ENCODE measurements around the gene TTC6. TPM values are rescaled to one million over a fixed set of nuclear protein-coding genes. Genes with fewer than 3 reads are reported as not detected.

TTC6 gene
- total and polyA plus RNA-seq, 3 experiments from 2014 or later: not detected

DNA sequence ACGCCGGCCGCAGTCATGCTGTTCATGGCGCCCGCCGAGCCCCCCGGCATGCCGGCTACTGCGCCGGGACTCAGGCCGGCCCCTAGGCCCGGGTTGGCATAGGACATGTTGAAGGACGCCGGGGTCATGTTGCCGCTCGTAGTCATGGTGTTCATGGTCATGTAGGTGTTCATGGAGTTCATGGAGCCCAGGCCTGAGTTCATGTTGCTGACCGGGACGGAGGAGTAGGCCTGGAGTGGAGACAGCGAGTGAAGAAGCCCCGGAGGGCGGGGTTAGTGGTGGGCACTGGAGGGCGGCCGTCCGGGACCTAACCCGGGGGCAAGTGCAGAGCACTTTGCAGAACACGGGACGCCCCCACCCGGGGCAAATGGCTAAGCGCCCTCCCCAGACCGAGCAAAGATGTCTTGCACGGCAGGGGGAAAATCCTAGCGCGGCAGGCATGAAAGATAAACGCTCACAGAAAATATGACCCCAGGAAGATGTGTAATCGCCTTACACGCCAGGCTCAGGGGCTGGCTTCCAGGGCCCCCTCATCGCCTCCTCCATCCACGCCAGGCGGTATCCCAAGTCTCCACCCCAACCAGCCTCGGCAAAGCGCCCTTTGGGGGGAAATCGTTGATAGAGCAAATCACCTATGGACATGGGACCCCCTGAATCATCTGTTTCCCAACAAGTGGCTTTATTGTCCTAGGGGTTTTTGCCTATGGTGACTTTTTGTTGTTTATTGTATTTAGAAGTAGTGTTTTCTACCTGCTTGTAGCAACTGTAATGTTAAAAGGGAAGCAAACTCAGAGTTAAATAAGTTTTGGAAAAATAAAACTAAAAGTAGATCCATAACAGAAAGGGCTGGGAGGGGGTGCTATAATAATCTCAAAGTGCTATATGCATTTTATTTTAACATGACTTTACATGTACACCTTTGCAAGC, 2.7 kb upstream of the TTC6 start:
- Histone ChIP-seq H3K9me3 (ENCODE audit: low read length) (no peaks in the 10 kb centered on the region), H3K36me3 (ENCODE audit: insufficient read depth, low read length) (no peaks in the 10 kb centered on the region), H3K27ac (ENCODE audit: low read depth, low read length) (no peak overlapping the region), H3K4me3 (ENCODE audit: low read length) (no peak overlapping the region), H3K27me3 (ENCODE audit: insufficient read depth, low read length, poor library complexity, severe bottlenecking) (peaks cover 26% of the 10 kb centered on the region), H3K4me1 (ENCODE audit: insufficient read depth, low read length) (peaks cover 7% of the 10 kb centered on the region)
- peaks cover 10 to 20% (median 20%) of the 10 kb centered on the region in 3 donors for H3K4me1 Mint-ChIP-seq
- POLR2A ChIA-PET: no interaction called here
- H3K36me3 Mint-ChIP-seq: peaks cover 0 to 7% (median 1%) of the 10 kb centered on the region in 3 donors
- CTCF ChIA-PET: no interaction called here
- no peak overlapping the region for H3K4me3 Mint-ChIP-seq
- peaks cover 63 to 71% of the 10 kb centered on the region in 2 donors for H3K27me3 Mint-ChIP-seq
- H3K9me3 Mint-ChIP-seq: peaks cover 19 to 49% (median 25%) of the 10 kb centered on the region in 5 donors
- H3K27ac Mint-ChIP-seq: peak overlapping the region in 2 of 8 donors; percentile 6 to 45
- DNase-seq: no peak

GRCh38 chr14:37593511-37594237, 1.8 kb upstream of the TTC6 start:
- Mint-ChIP-seq H3K4me1 (peaks cover 10 to 20% (median 20%) of the 10 kb centered on the region in 3 donors), H3K4me3 (peak overlapping the region in 4 of 7 donors; percentile 49 to 76 (median 63)), H3K9me3 (peaks cover 19 to 46% (median 22%) of the 10 kb centered on the region in 5 donors), H3K27me3 (peaks cover 61 to 71% of the 10 kb centered on the region in 2 donors), H3K36me3 (peaks cover 0 to 7% (median 1%) of the 10 kb centered on the region in 3 donors), H3K27ac (peak overlapping the region in 2 of 8 donors; percentile 45)
- POLR2A ChIA-PET: no interaction called here
- H3K4me3 ChIP-seq (ENCODE audit: low read length): no peak overlapping the region
- H3K36me3 ChIP-seq (ENCODE audit: insufficient read depth, low read length): no peaks in the 10 kb centered on the region
- no peak overlapping the region for H3K27ac ChIP-seq (ENCODE audit: low read depth, low read length)
- CTCF ChIA-PET: no interaction called here
- no peaks in the 10 kb centered on the region for H3K9me3 ChIP-seq (ENCODE audit: low read length)
- H3K4me1 ChIP-seq (ENCODE audit: insufficient read depth, low read length): peaks cover 7% of the 10 kb centered on the region
- DNase-seq: no peak
- H3K27me3 ChIP-seq (ENCODE audit: insufficient read depth, low read length, poor library complexity, severe bottlenecking): peaks cover 33% of the 10 kb centered on the region

DNA sequence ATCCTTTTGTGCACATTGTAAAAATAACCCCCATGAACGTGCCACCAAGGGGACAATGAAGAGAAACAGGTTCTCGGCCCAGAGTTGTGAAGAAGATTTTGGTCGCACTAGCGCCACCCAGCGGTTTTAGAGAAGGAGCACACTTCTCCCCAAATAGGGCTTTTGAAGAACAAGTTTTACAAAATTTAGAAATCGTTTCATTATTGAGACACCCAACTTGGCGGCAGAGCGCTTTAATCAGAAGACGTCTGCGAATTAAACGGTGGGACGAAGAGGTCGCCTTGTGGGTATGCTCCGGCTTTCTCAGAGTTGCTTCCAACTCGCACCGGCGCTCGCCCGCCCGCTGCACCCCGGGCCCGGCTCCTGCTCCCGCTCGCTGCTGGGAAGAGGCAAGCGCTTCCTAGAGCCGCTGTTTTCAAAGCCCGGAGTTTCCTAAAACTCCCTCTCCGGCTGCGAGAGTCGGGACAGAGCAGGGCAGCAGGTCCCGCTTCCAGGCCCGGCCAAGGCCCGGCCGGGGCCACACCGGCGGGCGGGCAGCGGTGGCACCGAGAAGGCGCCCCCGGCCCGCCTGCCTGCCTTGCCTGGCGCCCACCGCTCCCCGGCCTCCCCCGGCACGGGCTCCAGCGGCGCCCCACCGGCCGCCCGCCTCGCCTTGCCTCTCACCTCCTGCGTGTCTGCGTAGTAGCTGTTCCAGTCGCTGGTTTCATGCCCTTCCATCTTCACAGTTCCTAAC, 1.0 kb upstream of the TTC6 start:
- Mint-ChIP-seq H3K4me3 (peak overlapping the region in 6 of 7 donors; percentile 49 to 76 (median 58)), H3K4me1 (peaks cover 13 to 27% (median 26%) of the 10 kb centered on the region in 3 donors), H3K9me3 (peaks cover 14 to 46% (median 20%) of the 10 kb centered on the region in 5 donors), H3K36me3 (peaks cover 0 to 7% (median 1%) of the 10 kb centered on the region in 3 donors), H3K27ac (peak overlapping the region in 2 of 8 donors; percentile 0 to 45), H3K27me3 (peaks cover 63 to 71% of the 10 kb centered on the region in 2 donors)
- POLR2A ChIA-PET: no interaction called here
- H3K27me3 ChIP-seq (ENCODE audit: insufficient read depth, low read length, poor library complexity, severe bottlenecking): peaks cover 34% of the 10 kb centered on the region
- CTCF ChIA-PET: no interaction called here
- no peaks in the 10 kb centered on the region for H3K9me3 ChIP-seq (ENCODE audit: low read length)
- H3K36me3 ChIP-seq (ENCODE audit: insufficient read depth, low read length): no peaks in the 10 kb centered on the region
- DNase-seq: no peak
- no peak overlapping the region for H3K4me3 ChIP-seq (ENCODE audit: low read length)
- H3K4me1 ChIP-seq (ENCODE audit: insufficient read depth, low read length): peaks cover 10% of the 10 kb centered on the region
- H3K27ac ChIP-seq (ENCODE audit: low read depth, low read length): no peak overlapping the region

GRCh38 chr14:37595809-37596621, 586 bp downstream of the TTC6 start:
- CTCF ChIA-PET: no interaction called here
- H3K27me3 ChIP-seq (ENCODE audit: insufficient read depth, low read length, poor library complexity, severe bottlenecking): peaks cover 43% of the 10 kb centered on the region

DNA sequence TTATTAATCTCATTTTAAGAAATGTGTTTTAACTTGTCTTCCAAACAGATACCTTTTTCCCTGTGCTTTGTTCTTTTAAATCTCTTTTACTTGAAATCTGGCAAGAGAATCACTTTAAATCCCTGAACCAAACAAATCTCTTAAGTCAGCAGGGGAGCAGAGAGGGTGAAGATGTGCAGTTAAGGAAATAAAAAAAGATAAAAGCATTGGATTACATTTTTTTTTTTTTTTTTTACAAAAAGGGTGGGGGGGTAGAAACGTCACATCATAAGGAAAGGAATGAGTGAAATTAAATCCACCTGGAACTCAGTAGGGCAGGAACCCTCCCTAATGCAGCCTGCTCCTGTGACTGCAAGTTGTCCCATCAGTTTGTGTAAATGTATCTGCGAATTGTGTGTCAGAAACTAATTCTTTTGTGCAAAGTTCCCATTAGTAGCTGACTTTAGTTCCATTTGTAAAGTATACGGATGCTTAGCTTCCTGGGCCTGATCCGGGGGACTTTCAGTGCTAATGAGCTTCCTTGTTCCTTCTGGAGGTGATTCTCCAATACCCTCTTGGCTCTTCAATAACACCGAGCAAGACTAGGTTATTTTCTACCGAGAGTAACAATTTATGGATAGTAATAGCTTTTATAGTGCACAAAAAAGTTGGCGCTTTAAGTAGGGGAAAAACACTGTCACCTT, 1.5 kb downstream of the TTC6 start:
- H3K4me1 ChIP-seq (ENCODE audit: insufficient read depth, low read length): peaks cover 10% of the 10 kb centered on the region
- H3K27ac ChIP-seq (ENCODE audit: low read depth, low read length): no peak overlapping the region
- peaks cover 14 to 27% (median 26%) of the 10 kb centered on the region in 3 donors for H3K4me1 Mint-ChIP-seq
- H3K27ac Mint-ChIP-seq: no peak overlapping the region
- DNase-seq: no peak
- H3K27me3 Mint-ChIP-seq: peaks cover 71 to 77% of the 10 kb centered on the region in 2 donors
- ChIA-PET CTCF (no interaction called here), POLR2A (no interaction called here)
- H3K9me3 Mint-ChIP-seq: peaks cover 6 to 47% (median 19%) of the 10 kb centered on the region in 5 donors
- H3K4me3 ChIP-seq (ENCODE audit: low read length): no peak overlapping the region
- peaks cover 0 to 4% (median 0%) of the 10 kb centered on the region in 3 donors for H3K36me3 Mint-ChIP-seq
- H3K4me3 Mint-ChIP-seq: peak overlapping the region in 4 of 7 donors; percentile 15 to 67 (median 40)
- no peaks in the 10 kb centered on the region for H3K36me3 ChIP-seq (ENCODE audit: insufficient read depth, low read length)
- H3K9me3 ChIP-seq (ENCODE audit: low read length): no peaks in the 10 kb centered on the region
- peaks cover 48% of the 10 kb centered on the region for H3K27me3 ChIP-seq (ENCODE audit: insufficient read depth, low read length, poor library complexity, severe bottlenecking)

More at GRCh38 chr14:37595809-37596621, 586 bp downstream of the TTC6 start:
- peaks cover 69 to 72% of the 10 kb centered on the region in 2 donors for H3K27me3 Mint-ChIP-seq
- H3K27ac ChIP-seq (ENCODE audit: low read depth, low read length): no peak overlapping the region
- H3K36me3 ChIP-seq (ENCODE audit: insufficient read depth, low read length): no peaks in the 10 kb centered on the region
- H3K9me3 Mint-ChIP-seq: peaks cover 9 to 45% (median 20%) of the 10 kb centered on the region in 5 donors
- peak in 1 of 5 donors; percentile 17 for DNase-seq
- peak overlapping the region in 3 of 8 donors; percentile 59 to 73 (median 70) for H3K27ac Mint-ChIP-seq
- H3K4me1 ChIP-seq (ENCODE audit: insufficient read depth, low read length): peaks cover 10% of the 10 kb centered on the region
- peaks cover 0 to 7% (median under 1%) of the 10 kb centered on the region in 3 donors for H3K36me3 Mint-ChIP-seq
- H3K4me3 ChIP-seq (ENCODE audit: low read length): peak overlapping the region; percentile 15
- H3K4me3 Mint-ChIP-seq: peak overlapping the region in 6 of 7 donors; percentile 35 to 67 (median 50)
- no peaks in the 10 kb centered on the region for H3K9me3 ChIP-seq (ENCODE audit: low read length)
- POLR2A ChIA-PET: no interaction called here
- H3K4me1 Mint-ChIP-seq: peaks cover 14 to 27% (median 26%) of the 10 kb centered on the region in 3 donors

DNA sequence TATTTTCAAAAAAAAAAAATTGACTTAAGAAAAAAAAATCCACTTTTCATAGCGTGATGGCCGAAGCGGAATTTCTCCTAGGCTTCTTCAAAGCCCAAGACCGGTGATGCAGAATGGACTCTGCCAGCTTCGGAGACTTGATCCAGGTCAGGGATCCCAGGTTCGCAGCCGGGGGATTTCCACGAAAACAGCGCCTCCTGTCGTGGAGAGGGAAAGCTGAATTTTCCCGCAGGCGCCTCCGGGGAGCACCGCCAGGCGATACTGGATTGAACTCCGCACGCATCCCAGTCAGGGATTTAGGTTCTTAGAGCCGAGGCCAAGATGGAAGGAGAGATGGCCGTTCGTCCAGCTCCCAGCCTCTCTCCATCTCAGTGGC, 2.1 kb downstream of the TTC6 start:
- H3K27me3 ChIP-seq (ENCODE audit: insufficient read depth, low read length, poor library complexity, severe bottlenecking): peaks cover 52% of the 10 kb centered on the region
- H3K4me1 ChIP-seq (ENCODE audit: insufficient read depth, low read length): peaks cover 10% of the 10 kb centered on the region
- Mint-ChIP-seq H3K27ac (no peak overlapping the region), H3K4me1 (peaks cover 14 to 27% (median 26%) of the 10 kb centered on the region in 3 donors), H3K9me3 (peaks cover 6 to 46% (median 19%) of the 10 kb centered on the region in 5 donors), H3K27me3 (peaks cover 68 to 78% of the 10 kb centered on the region in 2 donors), H3K36me3 (peaks cover 0 to 4% (median 0%) of the 10 kb centered on the region in 3 donors), H3K4me3 (peak overlapping the region in 3 of 7 donors; percentile 8 to 28 (median 27))
- ChIA-PET POLR2A (no interaction called here), CTCF (no interaction called here)
- H3K36me3 ChIP-seq (ENCODE audit: insufficient read depth, low read length): no peaks in the 10 kb centered on the region
- no peaks in the 10 kb centered on the region for H3K9me3 ChIP-seq (ENCODE audit: low read length)
- no peak overlapping the region for H3K27ac ChIP-seq (ENCODE audit: low read depth, low read length)
- no peak overlapping the region for H3K4me3 ChIP-seq (ENCODE audit: low read length)
- no peak for DNase-seq

All from CD8-positive, alpha-beta memory T cell (primary cell).